HepG2 (cell line): ENCODE measurements around the gene TNFAIP1. TPM values are rescaled to one million over a fixed set of nuclear protein-coding genes. Genes with fewer than 3 reads are reported as not detected.

Source experiments
- ATF6 ChIP-seq: sonication (generic); formaldehyde crosslinking; conservative IDR thresholded peaks from 2 replicates; pipeline ENCODE4 v1.4.0; 2020; ENCODE audit warnings: missing genetic modification reagents
- CBFB ChIP-seq: sonication (generic); formaldehyde crosslinking; IDR thresholded peaks from 2 replicates; pipeline ENCODE4 v1.4.0; 2020; ENCODE audit warnings: missing genetic modification reagents
- DPF2 ChIP-seq: sonication (generic); formaldehyde crosslinking; IDR thresholded peaks from 2 replicates; pipeline ENCODE4 v1.4.0; 2020; ENCODE audit warnings: mild to moderate bottlenecking, low read depth, missing genetic modification reagents, borderline replicate concordance
- FOSL2 ChIP-seq: sonication (generic); formaldehyde crosslinking; IDR thresholded peaks from 2 replicates; pipeline ENCODE4 v1.4.0; 2020; ENCODE audit warnings: missing genetic modification reagents
- KLF12 ChIP-seq: sonication (generic); formaldehyde crosslinking; IDR thresholded peaks from 2 replicates; pipeline ENCODE4 v1.4.0; 2020; ENCODE audit warnings: missing genetic modification reagents, borderline replicate concordance
- MAFK ChIP-seq, 2 experiments: IDR thresholded peaks in 1 of 2; conservative IDR thresholded peaks in 1 of 2; 2 replicates each; pipeline ENCODE4 v1.6.1; 2011; ENCODE audit warnings: improper control_type of control experiment in 2 of 2, low read length in 2 of 2
- MYNN ChIP-seq: sonication (generic); formaldehyde crosslinking; IDR thresholded peaks from 2 replicates; pipeline ENCODE4 v1.4.0; 2020; ENCODE audit warnings: mild to moderate bottlenecking, low read depth, missing genetic modification reagents
- NFE2L1 ChIP-seq: sonication (generic); formaldehyde crosslinking; IDR thresholded peaks from 2 replicates; pipeline ENCODE4 v1.4.0; 2020; ENCODE audit warnings: missing genetic modification reagents, mild to moderate bottlenecking, borderline replicate concordance
- NFKB2 ChIP-seq: sonication (generic); formaldehyde crosslinking; IDR thresholded peaks from 2 replicates; pipeline ENCODE4 v1.4.0; 2020; ENCODE audit warnings: missing genetic modification reagents, borderline replicate concordance
- PAXIP1 ChIP-seq: sonication (generic); formaldehyde crosslinking; conservative IDR thresholded peaks from 2 replicates; pipeline ENCODE4 v1.4.0; 2020; ENCODE audit warnings: mild to moderate bottlenecking, missing genetic modification reagents, moderate library complexity
- PCBP1 ChIP-seq: fragments of 200-400 bp; formaldehyde crosslinking; IDR thresholded peaks from 2 replicates; pipeline ENCODE4 v1.6.1; 2017; ENCODE audit warnings: mild to moderate bottlenecking, low read depth, low read length, borderline replicate concordance
- TBX2 ChIP-seq: sonication (generic); formaldehyde crosslinking; IDR thresholded peaks from 2 replicates; pipeline ENCODE4 v1.5.0; 2020; ENCODE audit warnings: missing genetic modification reagents, mild to moderate bottlenecking, borderline replicate concordance
- XRCC5 ChIP-seq: fragments of 200-400 bp; formaldehyde crosslinking; optimal IDR thresholded peaks from 2 replicates; pipeline ENCODE3; 2017; ENCODE audit warnings: mild to moderate bottlenecking, low read length
- ZBTB26 ChIP-seq: IDR thresholded peaks from 2 replicates; pipeline ENCODE4 v1.6.1; 2016; ENCODE audit warnings: missing compliant biosample characterization, missing genetic modification reagents, borderline replicate concordance
- ZNF160 ChIP-seq: sonication (generic); formaldehyde crosslinking; IDR thresholded peaks from 2 replicates; pipeline ENCODE4 v1.8.0; 2022; ENCODE audit warnings: mild to moderate bottlenecking, inconsistent platforms, missing genetic modification reagents
- ZNF468 ChIP-seq: sonication (generic); formaldehyde crosslinking; IDR thresholded peaks from 2 replicates; pipeline ENCODE4 v1.8.0; 2022; ENCODE audit warnings: mild to moderate bottlenecking, moderate library complexity, missing genetic modification reagents
- ZNF530 ChIP-seq: sonication (generic); formaldehyde crosslinking; IDR thresholded peaks from 2 replicates; pipeline ENCODE4 v1.5.0; 2020; ENCODE audit warnings: low read depth, mild to moderate bottlenecking, missing genetic modification reagents
- ZNF629 ChIP-seq: sonication (generic); formaldehyde crosslinking; conservative IDR thresholded peaks from 2 replicates; pipeline ENCODE4 v1.5.0; 2020; ENCODE audit warnings: missing genetic modification reagents
- ZNF878 ChIP-seq: sonication (generic); formaldehyde crosslinking; IDR thresholded peaks from 2 replicates; pipeline ENCODE4 v1.8.1; 2023; ENCODE audit warnings: mild to moderate bottlenecking, missing genetic modification reagents, moderate library complexity
- ZSCAN25 ChIP-seq: sonication (generic); formaldehyde crosslinking; IDR thresholded peaks from 2 replicates; pipeline ENCODE4 v1.8.0; 2022; ENCODE audit warnings: mild to moderate bottlenecking, missing genetic modification reagents
- polyA plus RNA-seq, 8 experiments: library from polyadenylated mRNA; depleted of rRNA in 3 of 8; stranded (reverse) in 7 of 8; unstranded in 1 of 8; fragments of >200 nt; fragmentation: Illumina TruSeq in 4 of 8; extraction: Trizol in 4 of 8; gene quantifications; 2 replicates each; pipeline versions ENCODE4 v1.2.1 to v1.2.3, GENCODE V29; 2011 to 2016; ENCODE audit warnings: low read depth in 4 of 8, missing spikeins in 1 of 8, mixed read lengths in 1 of 8; ENCODE audit not compliant: insufficient read depth in 1 of 8
- total RNA-seq, 5 experiments: library from RNA; depleted of rRNA; stranded (reverse); fragments of >200 nt; fragmentation: Illumina TruSeq; extraction: Trizol; gene quantifications; 2 replicates each; pipeline ENCODE4 v1.2.3, GENCODE V29; 2016; ENCODE audit warnings: low read depth in 1 of 5
- TF ChIP-seq, protein P1 (sequence below): sonication (generic); formaldehyde crosslinking; IDR thresholded peaks from 2 replicates; pipeline ENCODE4 v1.8.1; 2023; ENCODE audit warnings: mild to moderate bottlenecking, moderate library complexity, missing genetic modification reagents

The TNFAIP1 gene
- total and polyA plus RNA-seq, 2 of the 13 experiments (the other 11 are each of a cell fraction or from before 2014, with no cell fraction given) = 17.5 to 40.6 TPM

GRCh38 chr17:28357061-28357900, 21.7 kb downstream of the TNFAIP1 start, which contains the start of gene POLDIP2 (continued):
- TF ChIP-seq ZNF629 (CRISPR knock-in tag) = 0 out of 2 replicates have a peak, but pooled peaks have one; percentile 6
- TF ChIP-seq ZBTB26 (CRISPR knock-in tag) = no peak
- no peak for TF ChIP-seq ZNF160 (CRISPR knock-in tag)
- no peak for TF ChIP-seq ZNF468 (CRISPR knock-in tag)
- peak; percentile 57 for TF ChIP-seq PAXIP1 (CRISPR knock-in tag)
- peak; percentile 75 for TF ChIP-seq XRCC5
- peak; percentile 78 for TF ChIP-seq CBFB (CRISPR knock-in tag)
- peak; percentile 57 for TF ChIP-seq FOSL2 (CRISPR knock-in tag)
- TF ChIP-seq ZNF530 (CRISPR knock-in tag) = no peak
- no peak for TF ChIP-seq ZSCAN25
- peak; percentile 84; the same call in 1 of the 2 replicates for TF ChIP-seq ATF6 (CRISPR knock-in tag)
- TF ChIP-seq NFKB2 = no peak; the same call in 1 of the 2 replicates
- no peak; the same call in 1 of the 2 replicates for TF ChIP-seq NFE2L1
- peak; percentile 92; the same call in 1 of the 2 replicates for TF ChIP-seq KLF12 (CRISPR knock-in tag)
- TF ChIP-seq ZNF878 (CRISPR knock-in tag) = no peak
- TF ChIP-seq MAFK (conservative IDR thresholded peaks at IDR 0.05 in 1 of 2, IDR thresholded peaks at IDR 0.05 in 1 of 2; ENCODE audit: low read length in 2 of 2) = no peak
- TF ChIP-seq PCBP1 = peak; percentile 90
- no peak; the same call in 1 of the 2 replicates for TF ChIP-seq MYNN
- peak; percentile 88 for TF ChIP-seq TBX2 (CRISPR knock-in tag)
- TF ChIP-seq DPF2 (CRISPR knock-in tag) = no peak
- TF ChIP-seq, protein P1, sequence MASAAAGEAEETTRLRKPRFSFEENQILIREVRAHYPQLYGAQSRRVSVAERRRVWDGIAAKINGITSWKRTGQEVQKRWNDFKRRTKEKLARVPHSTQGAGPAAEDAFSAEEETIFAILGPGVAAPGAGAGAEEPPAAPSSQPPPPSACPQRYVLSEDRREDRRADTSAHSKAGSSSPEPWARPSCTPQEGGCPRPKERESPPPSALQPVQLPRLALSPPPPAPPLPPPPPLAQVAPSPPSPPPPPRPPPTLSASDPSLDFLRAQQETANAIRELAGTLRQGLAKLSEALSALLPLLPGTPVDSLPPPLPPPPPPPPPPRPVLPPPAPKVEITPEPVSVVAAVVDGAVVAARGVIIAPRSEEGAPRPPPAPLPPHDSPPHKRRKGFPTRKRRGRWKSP (CRISPR knock-in tag) = no peak
